GM12864 (cell line): Measurements from ENCODE around the gene PGM1.
A peak's percentile ranks its signal among the peaks of the same experiment; 100 is the strongest.

Experiments used
- DNase-seq: peaks from one replicate; pipeline ENCODE4 v3.0.0-alpha.2; 2011; ENCODE audit warnings: low read depth
- H3K4me3 ChIP-seq: 2 replicates; pipeline ENCODE4 v1.5.1; 2011; ENCODE audit warnings: mild to moderate bottlenecking, low read depth, low read length, control low read depth
- TF ChIP-seq, protein P1 (sequence below): IDR thresholded peaks from 2 replicates; pipeline ENCODE4 v1.5.1; 2011; ENCODE audit warnings: low read depth, mild to moderate bottlenecking, moderate library complexity, low read length, control low read depth, inconsistent platforms; ENCODE audit errors: missing control alignments

Gene PGM1

DNA sequence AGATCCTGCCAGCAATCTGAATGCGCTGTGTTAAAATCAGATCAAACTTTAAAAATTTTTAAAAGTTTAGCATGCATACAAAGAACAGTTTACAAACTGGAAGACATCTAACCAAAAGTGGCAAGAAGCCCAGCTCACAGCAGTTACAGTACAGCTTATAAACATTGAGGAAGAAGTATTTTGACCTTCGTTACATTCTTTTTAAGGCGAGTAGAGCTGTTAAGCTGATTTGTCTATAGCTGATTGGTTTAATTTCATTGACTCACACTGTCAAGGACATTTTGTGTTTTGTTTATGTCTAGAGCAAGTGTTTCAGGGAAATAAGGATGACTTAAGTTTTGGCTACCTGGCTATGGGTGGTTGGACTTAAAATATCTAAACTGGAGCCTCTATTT lies 3.0 kb upstream of the PGM1 start:
- no peak overlapping the region for H3K4me3 ChIP-seq
- DNase-seq = no peak
- TF ChIP-seq, protein P1, sequence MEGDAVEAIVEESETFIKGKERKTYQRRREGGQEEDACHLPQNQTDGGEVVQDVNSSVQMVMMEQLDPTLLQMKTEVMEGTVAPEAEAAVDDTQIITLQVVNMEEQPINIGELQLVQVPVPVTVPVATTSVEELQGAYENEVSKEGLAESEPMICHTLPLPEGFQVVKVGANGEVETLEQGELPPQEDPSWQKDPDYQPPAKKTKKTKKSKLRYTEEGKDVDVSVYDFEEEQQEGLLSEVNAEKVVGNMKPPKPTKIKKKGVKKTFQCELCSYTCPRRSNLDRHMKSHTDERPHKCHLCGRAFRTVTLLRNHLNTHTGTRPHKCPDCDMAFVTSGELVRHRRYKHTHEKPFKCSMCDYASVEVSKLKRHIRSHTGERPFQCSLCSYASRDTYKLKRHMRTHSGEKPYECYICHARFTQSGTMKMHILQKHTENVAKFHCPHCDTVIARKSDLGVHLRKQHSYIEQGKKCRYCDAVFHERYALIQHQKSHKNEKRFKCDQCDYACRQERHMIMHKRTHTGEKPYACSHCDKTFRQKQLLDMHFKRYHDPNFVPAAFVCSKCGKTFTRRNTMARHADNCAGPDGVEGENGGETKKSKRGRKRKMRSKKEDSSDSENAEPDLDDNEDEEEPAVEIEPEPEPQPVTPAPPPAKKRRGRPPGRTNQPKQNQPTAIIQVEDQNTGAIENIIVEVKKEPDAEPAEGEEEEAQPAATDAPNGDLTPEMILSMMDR = no peak

DNA sequence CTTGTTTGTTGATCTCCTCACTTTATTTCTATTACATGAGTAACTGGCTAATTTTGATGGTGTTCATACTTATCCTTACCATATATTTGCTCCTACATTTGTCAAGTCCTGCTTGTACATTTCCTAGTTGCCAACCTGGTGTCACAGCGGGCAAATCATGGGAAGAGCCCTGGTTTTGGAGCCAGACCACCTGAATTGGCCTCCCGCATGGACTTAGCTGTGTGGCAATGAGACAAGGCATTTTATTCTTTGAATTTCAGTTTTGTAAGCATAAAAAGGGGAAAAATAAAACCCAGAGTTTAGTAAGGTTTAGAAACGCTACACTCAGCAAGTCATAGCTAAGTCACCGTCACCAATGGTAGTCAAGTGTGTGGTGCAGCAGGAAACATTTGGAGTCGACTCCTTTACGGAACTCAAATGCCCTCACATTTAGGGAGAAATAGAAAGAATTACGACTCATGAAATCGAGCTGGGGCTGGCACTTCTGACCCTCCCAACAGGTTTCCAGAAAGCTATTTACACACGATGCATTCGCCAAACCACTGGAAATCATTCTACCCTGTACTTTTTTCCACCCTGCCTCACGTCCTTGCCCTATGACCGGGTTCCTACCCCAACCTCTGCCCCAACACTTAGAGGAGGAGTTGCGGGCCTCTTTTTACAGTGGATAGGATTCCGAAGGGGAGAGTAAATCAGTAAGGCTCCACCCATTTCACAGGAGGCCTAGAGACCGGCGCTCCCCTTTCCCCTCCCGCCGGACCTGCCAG lies 492 bp upstream of the PGM1 start:
- TF ChIP-seq, protein P1 = no peak
- DNase-seq = peak; percentile 31
- peak overlapping the region; percentile 99 for H3K4me3 ChIP-seq

DNA sequence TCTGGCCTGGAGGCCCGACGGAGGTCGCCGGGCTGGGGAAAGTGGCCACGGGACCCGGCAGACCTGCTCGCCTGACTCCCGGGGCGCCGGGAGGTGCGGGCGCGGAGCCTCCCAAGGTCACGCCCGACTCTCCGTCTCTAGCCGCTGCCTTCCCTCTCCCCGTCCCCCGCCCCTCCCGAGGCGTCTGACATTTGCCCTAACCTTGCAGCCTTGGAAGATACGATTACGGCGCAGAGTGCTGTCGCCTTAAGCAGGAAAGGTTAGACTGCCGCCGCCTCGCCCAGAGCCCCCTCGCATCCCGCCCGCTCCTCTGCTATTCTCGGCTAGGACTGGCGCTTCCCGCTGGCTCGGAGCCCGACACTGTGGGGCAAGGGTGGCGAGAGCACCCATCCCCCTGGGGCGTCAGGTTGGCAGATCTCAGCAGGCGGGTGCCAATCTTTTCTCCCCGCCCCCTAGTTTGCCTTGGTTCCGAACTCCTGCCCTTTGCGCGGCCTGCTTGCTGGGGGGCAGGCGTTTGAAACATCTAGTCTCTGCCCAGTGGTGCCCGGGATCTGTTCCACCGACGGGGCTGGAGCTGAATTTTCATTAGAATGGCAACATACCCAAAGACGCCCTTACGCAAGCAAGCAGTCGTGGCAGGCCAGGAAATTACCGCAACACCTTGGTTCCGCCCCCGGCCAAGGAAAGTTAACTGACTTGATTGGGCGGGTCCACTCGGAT lies 835 bp downstream of the PGM1 start:
- peak; percentile 36 for DNase-seq
- H3K4me3 ChIP-seq = peak overlapping the region; percentile 99
- TF ChIP-seq, protein P1 = no peak

- TF ChIP-seq, protein P1 = no peak
- DNase-seq = no peak
Measured at GRCh38 chr1:63595435-63595834, 2.2 kb downstream of the PGM1 start.

DNA sequence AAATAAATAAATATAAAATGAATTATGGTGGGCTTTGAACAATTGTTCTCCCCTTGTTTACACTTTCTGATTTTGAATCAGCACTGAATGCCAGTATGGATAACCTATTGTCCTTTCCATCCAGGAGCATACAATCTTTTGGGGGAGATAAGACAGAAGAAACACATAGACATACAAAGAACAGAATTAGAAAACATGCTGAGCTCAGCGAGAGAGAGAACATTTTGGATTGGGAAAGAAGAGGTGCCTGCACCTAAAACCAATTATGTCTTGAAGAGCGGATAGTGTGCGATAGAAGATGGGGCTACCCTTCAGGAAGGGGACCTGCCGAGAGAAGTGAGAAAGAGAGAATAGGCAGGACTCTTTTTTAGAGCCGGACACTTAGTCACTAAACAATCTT lies 6.6 kb downstream of the PGM1 start:
- DNase-seq = no peak
- TF ChIP-seq, protein P1 = no peak
- H3K4me3 ChIP-seq = no peak overlapping the region

More at GRCh38 chr1:63595435-63595834, 2.2 kb downstream of the PGM1 start:
- no peak overlapping the region; the same call in 1 of the 2 replicates for H3K4me3 ChIP-seq

DNA sequence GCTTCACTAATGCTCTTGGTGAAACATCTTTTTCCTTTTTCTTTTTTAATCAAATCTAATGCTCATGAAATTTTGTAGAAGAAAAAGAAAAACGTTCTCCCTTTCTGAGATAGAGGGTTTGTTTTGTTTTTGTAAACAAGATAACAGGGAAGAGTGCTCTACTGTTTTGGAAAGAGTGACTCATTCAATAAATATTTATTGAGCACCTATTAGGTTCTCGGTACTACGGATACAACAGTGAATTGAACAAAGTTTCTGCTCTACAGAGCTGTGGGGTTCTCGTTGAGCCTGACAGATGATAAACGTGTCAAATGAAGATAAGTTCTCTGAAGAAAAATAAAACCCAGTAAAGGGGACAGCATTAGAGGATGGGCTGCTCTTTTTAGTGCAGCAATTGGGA lies 7.0 kb downstream of the PGM1 start:
- H3K4me3 ChIP-seq = no peak overlapping the region
- TF ChIP-seq, protein P1 = no peak
- DNase-seq = no peak
